Measurements from ENCODE around the gene RIPOR3.
A peak's percentile ranks its signal among the peaks of the same experiment; 100 is the strongest.
"Not testable (repeated sequence)": the region's sequence is repeated elsewhere in the genome, so short reads cannot be mapped to it uniquely, and the experiment has no call there.

The RIPOR3 gene

DNA sequence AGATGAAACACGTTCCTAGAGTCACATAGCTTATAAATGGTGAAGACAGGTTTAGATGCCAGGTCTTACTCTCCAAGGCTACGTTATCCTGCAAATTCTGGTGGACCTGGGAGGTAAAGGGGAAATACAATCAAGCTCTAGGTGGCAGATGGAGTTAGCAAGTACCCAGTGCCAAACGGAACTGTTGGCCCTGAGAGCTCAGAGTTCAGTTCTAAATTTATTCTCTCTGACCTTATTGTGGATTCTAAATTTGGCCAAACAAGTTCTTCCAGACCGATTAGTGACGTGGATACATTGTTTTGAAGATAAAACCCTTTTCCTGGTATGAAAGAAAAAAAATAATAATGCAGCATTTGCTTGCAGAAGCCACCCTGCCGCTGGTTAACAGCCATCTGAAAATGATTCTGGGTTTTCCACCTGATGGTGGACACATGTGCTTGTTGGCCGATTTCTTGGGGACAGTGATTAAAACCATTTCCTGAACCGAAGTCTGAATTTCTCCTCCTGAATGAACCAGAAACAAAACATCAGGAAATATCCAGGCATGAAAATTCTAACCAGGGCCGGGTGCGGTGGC is 32.5 kb downstream of the RIPOR3 start:
- DNase-seq (ENCODE audit: low read depth), result no peak

DNA sequence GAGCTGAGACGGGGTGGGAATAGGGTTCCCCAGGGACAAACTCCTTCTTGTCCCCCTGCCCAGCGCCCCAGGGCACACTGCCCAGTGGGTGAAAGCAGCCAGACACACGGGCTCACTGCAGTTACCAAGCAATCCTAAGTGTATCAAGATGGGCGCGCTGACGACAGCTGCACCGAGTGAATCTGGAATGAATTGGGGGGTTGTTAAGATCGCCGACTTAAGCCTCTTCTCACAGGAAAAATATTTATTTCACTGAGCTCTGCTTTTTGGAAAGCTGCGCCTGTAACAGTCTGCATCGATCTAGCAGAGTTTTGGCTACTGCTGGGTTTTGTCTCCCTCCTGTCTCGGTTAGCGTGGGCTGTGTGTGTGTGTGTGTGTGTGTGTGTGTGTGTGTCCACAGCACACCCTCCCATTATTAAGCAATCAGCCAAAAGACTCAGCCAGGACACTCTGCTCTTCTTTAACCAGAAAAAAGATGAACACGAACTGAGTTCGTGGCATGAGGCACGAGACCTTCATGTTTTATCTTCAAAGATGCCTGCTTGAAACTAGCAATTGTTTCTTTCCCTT is 35.9 kb downstream of the RIPOR3 start:
- no peak for DNase-seq (ENCODE audit: low read depth)

DNA sequence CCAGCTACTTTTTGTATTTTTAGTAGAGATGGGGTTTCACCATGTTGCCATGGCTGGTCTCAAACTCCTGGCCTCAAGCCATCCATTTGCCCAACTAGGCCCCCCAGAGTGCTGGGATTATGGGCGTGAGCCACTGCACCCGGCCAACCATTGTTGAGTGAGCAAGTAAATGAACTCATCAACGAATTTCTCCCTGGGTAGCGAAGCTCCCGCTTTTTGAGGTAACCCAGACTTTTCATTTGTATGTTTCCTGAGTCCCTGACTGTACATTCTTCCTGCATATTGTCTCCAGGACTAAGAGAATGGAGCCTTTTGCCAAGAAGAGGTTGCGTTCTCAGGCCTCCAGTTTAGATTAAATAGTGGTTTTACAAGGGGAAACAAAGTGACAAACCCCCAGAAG is 36.4 kb downstream of the RIPOR3 start:
- DNase-seq (ENCODE audit: low read depth), result no peak

DNA sequence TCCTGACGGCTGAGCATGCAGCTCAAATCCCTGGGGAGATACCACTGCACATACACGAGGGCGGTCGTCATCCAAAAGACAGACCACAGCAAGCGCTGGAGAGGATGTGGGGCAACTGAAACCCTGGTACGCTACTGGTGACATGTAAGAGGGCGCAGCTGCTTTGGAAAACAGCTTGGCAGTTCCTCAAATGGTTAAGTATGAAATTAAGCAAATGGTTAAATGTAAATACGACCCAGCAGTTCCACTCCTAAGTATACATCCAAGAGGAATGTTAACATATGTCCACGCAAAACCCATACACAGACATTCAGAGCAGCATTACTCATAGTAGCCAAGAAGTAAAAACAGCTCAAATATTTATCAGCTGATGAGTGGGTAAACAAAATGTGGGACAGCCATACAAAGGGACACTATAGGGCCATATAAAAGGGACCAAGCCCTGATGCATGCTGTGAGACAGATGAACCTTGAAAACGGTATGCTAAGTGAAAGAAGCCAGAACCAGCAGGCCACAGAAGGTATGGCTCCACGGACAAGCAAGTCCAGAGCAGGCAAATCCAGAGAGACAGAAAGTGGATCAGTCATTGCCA is 38.5 kb downstream of the RIPOR3 start:
- DNase-seq (ENCODE audit: low read depth), result no peak

DNA sequence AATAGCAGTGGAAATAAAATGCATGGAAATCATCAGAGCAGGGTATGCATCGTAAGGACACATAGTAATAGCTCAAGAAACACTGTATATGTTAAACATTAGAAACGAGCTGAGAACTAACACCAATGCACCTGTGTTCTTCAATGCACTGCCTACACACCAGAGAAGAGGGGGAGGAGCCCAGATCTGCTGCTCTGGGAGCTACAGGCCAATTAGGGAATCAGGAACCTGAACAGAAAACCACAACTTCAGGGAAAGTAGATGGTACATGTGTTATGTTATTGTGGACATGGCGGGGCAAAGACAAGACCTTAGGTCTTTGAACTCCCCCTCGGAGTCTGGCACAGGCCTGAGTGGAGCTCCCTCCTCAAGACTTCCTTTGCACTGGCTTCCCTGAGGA is 39.7 kb downstream of the RIPOR3 start:
- no peak for DNase-seq (ENCODE audit: low read depth)

DNA sequence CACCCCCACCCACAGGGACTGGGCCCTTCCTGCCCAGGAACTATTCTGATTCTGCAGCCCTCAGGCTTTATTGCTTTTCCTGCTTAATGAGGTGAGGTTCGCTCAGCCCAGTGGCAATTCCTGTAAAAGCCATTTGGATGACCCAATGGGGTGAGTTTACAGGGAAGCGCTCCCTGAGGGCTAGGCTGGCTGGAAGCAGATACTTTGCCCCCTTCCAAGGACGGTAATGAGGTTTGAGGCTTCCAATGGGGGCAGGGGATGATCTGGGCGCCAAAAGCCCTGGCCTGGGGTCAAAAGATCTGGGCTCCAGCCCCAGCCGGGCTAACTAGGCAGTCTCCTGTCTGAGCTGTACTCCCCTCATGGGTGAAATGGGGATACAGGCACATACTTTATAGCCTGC is 41.8 kb downstream of the RIPOR3 start:
- no peak for DNase-seq (ENCODE audit: low read depth)

GRCh38 chr20:50648651-50649050 is 42.7 kb downstream of the RIPOR3 start:
- no peak for DNase-seq (ENCODE audit: low read depth)

- no peak for DNase-seq (ENCODE audit: low read depth)
Measured at GRCh38 chr20:50646483-50646996, 44.8 kb downstream of the RIPOR3 start.

DNA sequence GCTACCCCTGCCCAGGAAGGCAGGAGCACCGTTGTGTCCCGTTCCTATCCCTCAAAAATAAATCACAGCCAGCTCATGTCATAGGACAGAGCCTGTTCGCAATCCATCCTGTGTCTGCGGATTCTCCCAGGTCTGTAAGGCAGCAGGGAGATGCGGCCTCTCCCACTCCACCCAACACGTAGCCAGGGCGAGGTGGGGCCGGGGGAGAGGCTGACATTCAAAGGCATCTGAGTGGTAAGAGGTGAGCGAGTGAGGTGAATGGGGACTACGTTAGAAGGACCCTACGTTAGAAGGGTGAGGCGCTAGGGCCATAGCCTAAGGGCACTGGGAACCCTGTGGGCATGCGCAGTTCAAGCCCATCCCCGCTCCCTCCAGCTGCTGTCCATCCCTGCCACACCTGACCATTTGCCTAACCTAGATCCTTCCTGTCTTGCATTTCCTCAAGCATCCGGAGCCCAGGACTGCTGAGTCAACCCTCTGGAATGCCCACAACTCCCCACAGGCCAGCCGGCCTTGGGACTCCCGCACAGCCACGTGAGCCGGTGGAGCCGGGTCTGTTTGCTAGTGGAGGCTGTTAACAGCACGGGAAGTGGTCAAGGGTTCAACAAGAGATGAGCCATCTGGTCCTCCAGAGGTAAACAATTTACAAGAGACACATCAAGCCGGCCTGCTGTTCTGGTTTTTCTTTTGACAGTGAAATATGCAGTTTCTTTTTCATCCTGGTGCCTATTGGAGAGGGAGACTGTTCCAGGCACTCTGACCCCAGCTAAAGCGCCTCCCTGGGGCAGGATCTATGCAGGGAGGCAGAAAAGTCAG is 45.9 kb downstream of the RIPOR3 start:
- DNase-seq (ENCODE audit: low read depth), result no peak

GRCh38 chr20:50642288-50642803 is 49.0 kb downstream of the RIPOR3 start:
- no peak for DNase-seq (ENCODE audit: low read depth)

DNA sequence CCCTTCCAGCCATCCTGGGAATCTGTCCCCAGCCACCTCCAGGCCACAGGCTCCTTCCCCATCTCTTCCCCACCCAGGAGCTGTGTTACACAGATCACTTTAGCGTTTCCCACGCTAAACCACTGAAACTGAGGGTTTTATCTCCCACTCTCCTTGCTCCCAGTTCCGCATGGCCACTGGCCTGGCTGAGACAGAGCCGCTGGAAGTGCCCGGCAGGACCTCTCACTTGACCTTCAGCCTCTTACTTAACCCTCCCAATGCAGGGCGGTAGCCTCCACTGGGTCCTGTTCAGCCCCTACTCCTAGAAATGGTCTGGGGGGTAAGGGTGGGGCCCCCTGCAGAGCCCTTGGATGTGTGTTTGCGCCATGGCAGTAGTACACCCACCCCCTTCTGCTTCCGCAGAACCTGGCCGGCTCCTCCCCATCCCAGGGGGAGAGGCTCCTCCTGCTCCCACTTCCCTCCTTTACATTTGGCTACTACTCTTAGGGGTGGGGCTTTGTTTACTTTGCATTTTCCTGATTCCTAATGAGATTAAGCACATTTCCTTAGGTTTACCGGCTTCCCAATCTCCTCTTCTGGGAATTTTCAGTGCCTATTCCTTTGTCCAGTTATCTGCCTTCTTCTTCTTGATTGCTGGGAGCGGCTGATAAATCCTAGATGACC is 49.6 kb downstream of the RIPOR3 start:
- not testable (repeated sequence) for DNase-seq (ENCODE audit: low read depth)

- DNase-seq (ENCODE audit: low read depth), result not testable (repeated sequence)
Measured at GRCh38 chr20:50639971-50640711, 51.2 kb downstream of the RIPOR3 start.

- not testable (repeated sequence) for DNase-seq (ENCODE audit: low read depth)
Measured at GRCh38 chr20:50638015-50638847, 53.1 kb downstream of the RIPOR3 start.

DNA sequence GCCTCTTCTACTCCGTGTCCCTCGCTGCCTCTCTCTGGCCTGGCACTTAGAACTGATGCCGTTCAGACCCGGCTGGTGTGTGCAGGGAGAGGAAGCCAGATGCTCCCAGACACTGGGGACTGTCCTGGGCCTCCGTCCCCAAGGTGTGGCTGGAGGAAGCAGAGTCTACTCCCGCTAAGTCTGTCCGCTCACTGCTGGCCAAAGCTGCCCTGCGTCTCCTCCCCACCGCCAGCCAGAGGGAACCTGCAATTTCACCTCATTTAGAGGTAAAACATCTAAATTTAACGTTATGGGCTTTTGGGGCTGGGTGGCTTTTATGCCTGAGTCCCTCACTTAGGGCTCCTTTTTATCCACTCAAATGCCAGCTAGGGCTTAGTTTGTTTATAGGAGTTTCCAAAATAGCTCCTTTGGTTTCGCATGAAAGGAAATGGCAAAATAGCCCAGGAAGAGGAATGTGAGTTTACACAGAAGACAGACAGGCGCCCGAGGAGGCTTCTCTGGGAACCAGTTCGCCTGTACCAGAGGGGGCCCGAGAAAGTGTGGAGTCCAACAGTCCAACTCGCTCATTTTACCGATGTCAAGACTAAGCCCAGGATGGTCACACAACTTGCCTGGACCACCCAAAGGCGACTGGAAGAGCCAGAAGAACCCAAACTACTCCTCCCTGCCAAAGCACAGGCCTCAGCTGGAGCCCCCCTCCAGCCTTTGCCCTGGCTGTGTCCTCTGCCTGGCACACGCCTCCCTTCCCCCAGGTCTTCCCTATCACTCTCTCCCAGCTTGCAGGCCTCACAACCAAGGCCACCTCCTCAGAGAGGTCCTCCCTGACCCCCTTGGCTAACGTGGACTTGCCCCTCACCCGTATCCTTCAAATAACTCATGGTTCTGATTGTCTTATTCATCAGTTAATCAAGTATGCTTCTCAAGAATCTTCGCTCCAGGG is 54.5 kb downstream of the RIPOR3 start:
- DNase-seq (ENCODE audit: low read depth), result no peak

DNA sequence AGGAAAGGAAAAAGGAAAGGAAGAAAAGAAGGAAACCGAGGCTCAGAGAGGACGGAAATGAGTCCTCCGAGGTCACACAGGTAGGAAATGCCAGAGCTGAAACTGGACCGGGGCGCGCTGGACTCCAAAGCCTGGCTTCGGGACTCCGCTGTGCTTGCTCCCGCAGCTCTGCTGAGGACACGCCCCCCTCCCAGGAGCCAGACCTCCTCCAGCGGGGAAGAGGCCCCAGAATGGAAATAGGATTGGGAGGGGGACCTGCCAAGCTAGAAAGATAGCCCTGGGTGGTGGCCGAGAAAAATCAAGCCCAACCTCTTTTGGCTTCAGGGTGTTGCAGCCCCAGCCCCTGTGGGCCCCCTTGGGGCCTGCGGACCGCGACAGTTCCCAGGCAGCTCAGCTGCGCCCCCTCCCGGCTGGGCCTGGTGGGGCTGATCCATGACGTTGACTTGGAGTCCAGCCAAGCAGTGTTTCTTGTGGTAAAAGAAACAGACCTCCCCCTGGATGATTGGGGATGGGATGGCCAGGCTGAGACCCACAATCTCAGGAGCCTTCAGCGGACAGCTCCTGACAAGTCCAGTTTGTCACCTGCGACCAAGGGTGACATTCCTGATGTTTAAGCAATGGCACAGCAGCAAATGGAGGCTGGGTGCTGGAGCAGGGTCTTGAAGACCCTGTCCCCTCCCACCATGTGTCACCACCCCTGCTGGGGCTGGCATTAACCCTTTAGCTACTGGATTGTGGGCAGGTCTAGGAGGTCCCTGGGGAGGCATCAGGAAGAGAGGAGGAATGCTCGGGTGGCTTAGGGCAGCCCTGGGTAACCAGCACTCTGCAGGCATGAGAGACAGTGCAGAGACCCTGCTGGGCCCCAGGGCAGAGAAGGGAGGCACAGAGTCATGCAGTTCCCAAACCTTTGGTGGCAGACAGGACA is 55.4 kb downstream of the RIPOR3 start:
- peak; percentile 34 for DNase-seq (ENCODE audit: low read depth)

DNA sequence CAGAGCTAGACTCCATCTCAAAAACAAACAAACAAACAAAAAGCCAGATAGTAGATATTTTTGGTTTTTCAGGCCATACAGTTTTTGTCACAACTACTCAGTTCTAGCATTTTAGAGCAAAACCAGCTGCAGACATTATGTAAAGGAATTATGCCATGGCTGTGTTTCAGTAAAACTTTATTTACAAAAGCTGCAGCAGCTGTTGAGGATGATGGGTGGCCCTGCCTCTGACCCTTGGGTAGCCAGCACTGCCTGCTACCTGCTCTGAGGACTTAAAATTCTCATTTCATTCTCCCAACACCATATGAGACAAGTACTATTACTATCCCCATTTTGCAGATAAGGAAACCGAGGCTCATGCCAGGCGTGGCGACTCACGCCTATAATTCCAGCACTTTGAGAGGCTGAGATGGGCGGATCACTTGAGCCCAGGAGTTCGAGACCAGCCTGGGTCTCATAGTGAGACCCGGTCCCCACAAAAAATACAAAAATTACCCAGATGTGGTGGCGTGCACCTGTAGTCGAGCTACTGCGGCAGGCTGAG is 56.3 kb downstream of the RIPOR3 start:
- no peak for DNase-seq (ENCODE audit: low read depth)

DNA sequence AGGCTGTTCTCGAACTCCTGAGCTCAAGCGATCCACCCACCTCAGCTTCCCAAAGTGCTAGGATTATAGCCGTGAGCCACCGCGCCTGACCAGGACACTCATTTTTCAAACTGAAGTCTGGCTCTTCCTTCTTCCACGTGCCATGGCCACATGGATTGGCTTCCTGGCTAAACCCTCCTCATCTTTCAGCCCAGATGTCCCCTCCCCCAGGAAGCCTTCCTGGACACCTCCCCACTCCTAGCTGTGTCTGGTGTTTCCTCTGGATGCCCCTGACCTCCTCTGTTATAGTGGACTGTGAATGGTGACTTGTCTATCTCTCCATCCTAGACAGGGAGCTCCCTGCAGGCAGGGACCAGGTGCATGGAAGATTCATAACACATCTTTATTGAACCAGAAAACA is 57.2 kb downstream of the RIPOR3 start:
- no peak for DNase-seq (ENCODE audit: low read depth)

DNA sequence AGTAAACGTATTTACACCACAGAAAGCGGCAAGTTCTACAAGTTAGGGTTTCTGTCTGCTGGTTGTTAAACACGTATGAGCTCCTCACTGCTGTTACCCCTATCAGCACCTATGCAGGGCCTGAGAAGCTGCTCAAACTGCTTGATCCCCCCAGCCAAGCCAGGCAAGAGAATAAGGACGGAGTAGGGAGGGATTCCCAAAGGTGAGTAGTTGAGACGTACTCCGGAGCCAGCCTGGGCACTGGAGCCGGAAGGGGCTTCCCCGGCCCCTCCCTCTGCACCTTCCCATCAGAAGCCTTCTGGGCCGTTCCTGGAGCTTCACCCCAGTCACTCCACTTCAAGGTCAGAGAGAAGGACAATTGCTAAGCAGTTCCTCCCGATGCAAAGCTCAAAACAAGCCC is 58.0 kb downstream of the RIPOR3 start:
- no peak for DNase-seq (ENCODE audit: low read depth)
